Effector memory CD8-positive, alpha-beta T cell (primary cell): ENCODE data around the gene DAAM1.

Experiments used
- ATAC-seq: fragments of 150-1000 bp; cut with Tn5 transposase; replicated peaks from 2 replicates; pipeline ENCODE4 v1.10.0; 2021; ENCODE audit warnings: mild to moderate bottlenecking, moderate library complexity
- DNase-seq, 3 experiments: peaks; one replicate each; pipeline ENCODE4 v3.0.0; 2021
- H3K27ac Mint-ChIP-seq, 2 donors: one replicate each; pipeline ENCODE4 v1.8.0; 2022; ENCODE audit warnings: mild to moderate bottlenecking in 2 of 2, mixed read lengths in 2 of 2, moderate library complexity in 2 of 2
- H3K27me3 Mint-ChIP-seq, 2 donors: one replicate each; pipeline ENCODE4 v1.8.0; 2022; ENCODE audit warnings: mixed read lengths in 2 of 2
- H3K36me3 Mint-ChIP-seq: one replicate; pipeline ENCODE4 v1.8.0; 2022; ENCODE audit warnings: mild to moderate bottlenecking, moderate library complexity, mixed read lengths; ENCODE audit not compliant: insufficient read depth
- H3K4me1 Mint-ChIP-seq, 2 donors: one replicate each; pipeline ENCODE4 v1.8.0; 2022; ENCODE audit warnings: low read depth in 2 of 2, mixed read lengths in 2 of 2
- H3K4me3 Mint-ChIP-seq, 2 donors: one replicate each; pipeline ENCODE4 v1.8.0; 2022; ENCODE audit warnings: mild to moderate bottlenecking in 2 of 2, mixed read lengths in 2 of 2, moderate library complexity in 2 of 2
- H3K9me3 Mint-ChIP-seq, 2 donors: one replicate each; pipeline ENCODE4 v1.8.0; 2022; ENCODE audit warnings: mixed read lengths in 2 of 2

The DAAM1 gene

GRCh38 chr14:59343585-59343984 is 155.1 kb downstream of the DAAM1 start:
- DNase-seq, result no peak
- Mint-ChIP-seq H3K27ac (no peak overlapping the region), H3K9me3 (no peaks in the 10 kb centered on the region), H3K4me3 (no peak overlapping the region), H3K4me1 (no peaks in the 10 kb centered on the region), H3K27me3 (no peaks in the 10 kb centered on the region), H3K36me3 (no peaks in the 10 kb centered on the region)
- no peak for ATAC-seq

GRCh38 chr14:59344016-59344415 is 155.5 kb downstream of the DAAM1 start:
- H3K36me3 Mint-ChIP-seq, result no peaks in the 10 kb centered on the region
- no peaks in the 10 kb centered on the region for H3K4me1 Mint-ChIP-seq
- no peaks in the 10 kb centered on the region for H3K27me3 Mint-ChIP-seq
- no peaks in the 10 kb centered on the region for H3K9me3 Mint-ChIP-seq
- no peak overlapping the region for H3K4me3 Mint-ChIP-seq
- H3K27ac Mint-ChIP-seq, result no peak overlapping the region
- ATAC-seq (no peak), DNase-seq (no peak)

GRCh38 chr14:59344691-59345455 is 156.4 kb downstream of the DAAM1 start:
- Mint-ChIP-seq H3K27me3 (no peaks in the 10 kb centered on the region), H3K36me3 (no peaks in the 10 kb centered on the region), H3K4me1 (no peaks in the 10 kb centered on the region), H3K4me3 (no peak overlapping the region), H3K27ac (no peak overlapping the region), H3K9me3 (no peaks in the 10 kb centered on the region)
- ATAC-seq (no peak), DNase-seq (no peak)

- ATAC-seq (no peak), DNase-seq (no peak)
- Mint-ChIP-seq H3K9me3 (no peaks in the 10 kb centered on the region), H3K4me1 (no peaks in the 10 kb centered on the region), H3K27me3 (no peaks in the 10 kb centered on the region), H3K36me3 (no peaks in the 10 kb centered on the region), H3K4me3 (no peak overlapping the region), H3K27ac (no peak overlapping the region)
Observed at GRCh38 chr14:59346329-59346728, 157.9 kb downstream of the DAAM1 start.

GRCh38 chr14:59346796-59347510 is 158.5 kb downstream of the DAAM1 start:
- H3K36me3 Mint-ChIP-seq, result no peaks in the 10 kb centered on the region
- H3K27ac Mint-ChIP-seq, result no peak overlapping the region
- DNase-seq (no peak), ATAC-seq (no peak)
- no peaks in the 10 kb centered on the region for H3K9me3 Mint-ChIP-seq
- H3K4me1 Mint-ChIP-seq, result no peaks in the 10 kb centered on the region
- no peak overlapping the region for H3K4me3 Mint-ChIP-seq
- no peaks in the 10 kb centered on the region for H3K27me3 Mint-ChIP-seq

GRCh38 chr14:59347511-59347900 is 159.0 kb downstream of the DAAM1 start:
- Mint-ChIP-seq H3K27me3 (no peaks in the 10 kb centered on the region), H3K4me3 (no peak overlapping the region), H3K36me3 (peaks cover 3% of the 10 kb centered on the region), H3K4me1 (no peaks in the 10 kb centered on the region), H3K27ac (no peak overlapping the region), H3K9me3 (no peaks in the 10 kb centered on the region)
- ATAC-seq, result no peak
- no peak for DNase-seq

GRCh38 chr14:59347915-59348314 is 159.4 kb downstream of the DAAM1 start:
- Mint-ChIP-seq H3K36me3 (peaks cover 3% of the 10 kb centered on the region), H3K9me3 (no peaks in the 10 kb centered on the region), H3K4me1 (no peaks in the 10 kb centered on the region), H3K4me3 (no peak overlapping the region), H3K27ac (no peak overlapping the region), H3K27me3 (no peaks in the 10 kb centered on the region)
- ATAC-seq (no peak), DNase-seq (no peak)

- DNase-seq, result no peak
- H3K36me3 Mint-ChIP-seq, result peaks cover 3% of the 10 kb centered on the region
- H3K9me3 Mint-ChIP-seq, result no peaks in the 10 kb centered on the region
- no peaks in the 10 kb centered on the region for H3K4me1 Mint-ChIP-seq
- H3K27me3 Mint-ChIP-seq, result no peaks in the 10 kb centered on the region
- no peak overlapping the region for H3K4me3 Mint-ChIP-seq
- ATAC-seq, result no peak
- H3K27ac Mint-ChIP-seq, result no peak overlapping the region
Observed at GRCh38 chr14:59349258-59349701, 160.8 kb downstream of the DAAM1 start.

- H3K36me3 Mint-ChIP-seq, result peaks cover 7% of the 10 kb centered on the region
- no peak overlapping the region for H3K4me3 Mint-ChIP-seq
- no peak for DNase-seq
- no peak overlapping the region for H3K27ac Mint-ChIP-seq
- ATAC-seq, result no peak
- no peaks in the 10 kb centered on the region for H3K27me3 Mint-ChIP-seq
- no peaks in the 10 kb centered on the region for H3K4me1 Mint-ChIP-seq
- H3K9me3 Mint-ChIP-seq, result no peaks in the 10 kb centered on the region
Observed at GRCh38 chr14:59352961-59353360, 164.5 kb downstream of the DAAM1 start.

GRCh38 chr14:59354666-59355065 is 166.2 kb downstream of the DAAM1 start:
- DNase-seq (no peak), ATAC-seq (no peak)

GRCh38 chr14:59355091-59355490 is 166.6 kb downstream of the DAAM1 start:
- DNase-seq, result no peak
- H3K9me3 Mint-ChIP-seq, result no peaks in the 10 kb centered on the region
- H3K36me3 Mint-ChIP-seq, result peaks cover 7% of the 10 kb centered on the region
- ATAC-seq, result no peak
- H3K4me1 Mint-ChIP-seq, result peaks cover 2 to 7% of the 10 kb centered on the region in 2 donors
- H3K27me3 Mint-ChIP-seq, result no peaks in the 10 kb centered on the region
- no peak overlapping the region for H3K27ac Mint-ChIP-seq
- no peak overlapping the region for H3K4me3 Mint-ChIP-seq

More at GRCh38 chr14:59354666-59355065, 166.2 kb downstream of the DAAM1 start:
- peaks cover 0 to 3% of the 10 kb centered on the region in 2 donors for H3K4me1 Mint-ChIP-seq
- no peak overlapping the region for H3K27ac Mint-ChIP-seq
- H3K4me3 Mint-ChIP-seq, result no peak overlapping the region
- H3K36me3 Mint-ChIP-seq, result peaks cover 7% of the 10 kb centered on the region
- no peaks in the 10 kb centered on the region for H3K9me3 Mint-ChIP-seq
- H3K27me3 Mint-ChIP-seq, result no peaks in the 10 kb centered on the region

GRCh38 chr14:59356312-59356711 is 167.8 kb downstream of the DAAM1 start:
- H3K4me3 Mint-ChIP-seq, result no peak overlapping the region
- no peaks in the 10 kb centered on the region for H3K9me3 Mint-ChIP-seq
- no peak for ATAC-seq

GRCh38 chr14:59356767-59357166 is 168.3 kb downstream of the DAAM1 start:
- Mint-ChIP-seq H3K27ac (no peak overlapping the region), H3K27me3 (no peaks in the 10 kb centered on the region)

More at GRCh38 chr14:59356312-59356711, 167.8 kb downstream of the DAAM1 start:
- H3K27ac Mint-ChIP-seq, result no peak overlapping the region
- no peak for DNase-seq
- H3K36me3 Mint-ChIP-seq, result peaks cover 10% of the 10 kb centered on the region
- peaks cover 2 to 7% of the 10 kb centered on the region in 2 donors for H3K4me1 Mint-ChIP-seq
- no peaks in the 10 kb centered on the region for H3K27me3 Mint-ChIP-seq

GRCh38 chr14:59358102-59358501 is 169.6 kb downstream of the DAAM1 start:
- ATAC-seq, result no peak
- peaks cover 2 to 7% of the 10 kb centered on the region in 2 donors for H3K4me1 Mint-ChIP-seq
- no peaks in the 10 kb centered on the region for H3K9me3 Mint-ChIP-seq
- H3K36me3 Mint-ChIP-seq, result peaks cover 7% of the 10 kb centered on the region
- no peak overlapping the region for H3K27ac Mint-ChIP-seq
- no peak overlapping the region for H3K4me3 Mint-ChIP-seq
- no peaks in the 10 kb centered on the region for H3K27me3 Mint-ChIP-seq
- DNase-seq, result no peak

More at GRCh38 chr14:59356767-59357166, 168.3 kb downstream of the DAAM1 start:
- ATAC-seq (no peak), DNase-seq (no peak)
- Mint-ChIP-seq H3K4me1 (peaks cover 2 to 7% of the 10 kb centered on the region in 2 donors), H3K9me3 (no peaks in the 10 kb centered on the region), H3K36me3 (peaks cover 10% of the 10 kb centered on the region), H3K4me3 (no peak overlapping the region)
